Panc1 (cell line): ENCODE measurements around the gene ZBTB33. TPM values are rescaled to one million over a fixed set of nuclear protein-coding genes. Genes with fewer than 3 reads are reported as not detected.

Source experiments
- total RNA-seq: library from RNA; stranded (reverse); gene quantifications from one replicate; pipeline ENCODE4 v1.2.1, GENCODE V29; 2021; ENCODE audit not compliant: unreplicated experiment

Gene ZBTB33
- total RNA-seq, 1 experiment from 2014 or later = 21.5 TPM

Other genes starting within 250 kb of the ZBTB33 start
- gene RHOXF2B, start 173.1 kb upstream of the ZBTB33 start, total RNA-seq = 0.10 TPM
- gene RHOXF1, start 134.9 kb upstream of the ZBTB33 start, total RNA-seq = 0.41 TPM
- not detected for gene RHOXF2, start 92.2 kb upstream of the ZBTB33 start, total RNA-seq
- 0.31 TPM for gene TMEM255A, start 60.6 kb downstream of the ZBTB33 start, total RNA-seq
- gene ATP1B4, start 111.3 kb downstream of the ZBTB33 start, total RNA-seq = not detected
- gene LAMP2, start 218.5 kb downstream of the ZBTB33 start, total RNA-seq = 243 TPM